HepG2 (cell line): Measurements from ENCODE around the gene FBXO24.

Experiments
- CTCF ChIP-seq: sonication (generic); formaldehyde crosslinking; IDR thresholded peaks from 2 replicates; pipeline ENCODE4 v1.5.0; 2020; ENCODE audit warnings: mild to moderate bottlenecking, missing genetic modification reagents, moderate library complexity
- PAX8 ChIP-seq: sonication (generic); formaldehyde crosslinking; IDR thresholded peaks from 2 replicates; pipeline ENCODE4 v1.8.0; 2022; ENCODE audit warnings: mild to moderate bottlenecking, missing genetic modification reagents, borderline replicate concordance
- ZNF431 ChIP-seq: sonication (generic); formaldehyde crosslinking; IDR thresholded peaks from 2 replicates; pipeline ENCODE4 v1.9.0; 2022; ENCODE audit warnings: missing genetic modification reagents, low read depth, mild to moderate bottlenecking, borderline replicate concordance
- ZNF674 ChIP-seq: sonication (generic); formaldehyde crosslinking; IDR thresholded peaks from 2 replicates; pipeline ENCODE4 v1.5.0; 2020; ENCODE audit warnings: low read depth, mild to moderate bottlenecking, missing genetic modification reagents
- ZNF766 ChIP-seq: sonication (generic); formaldehyde crosslinking; IDR thresholded peaks from 2 replicates; pipeline ENCODE4 v1.5.0; 2020; ENCODE audit warnings: missing genetic modification reagents, borderline replicate concordance

- TF ChIP-seq ZNF766 (CRISPR knock-in tag) (no peak), ZNF431 (CRISPR knock-in tag) (no peak), ZNF674 (CRISPR knock-in tag) (no peak), PAX8 (CRISPR knock-in tag) (no peak), CTCF (no peak)
Measured at GRCh38 chr7:100567031-100567730, 18.9 kb upstream of the FBXO24 start.
